SK-N-SH (cell line): Measurements from ENCODE around the gene TAF5. TPM values are rescaled to one million over a fixed set of nuclear protein-coding genes. Genes with fewer than 3 reads are reported as not detected.
"Not testable (repeated sequence)": the region's sequence is repeated elsewhere in the genome, so short reads cannot be mapped to it uniquely, and the experiment has no call there.

Source experiments
- CTCF ChIA-PET: fragments of 300-600, 350-600 bp; formaldehyde crosslinking; extraction: SDS; loops from one replicate; lab custom pipeline; 2021; lab: Yijun Ruan, JAX
- POLR2A ChIA-PET: fragments of 350-600 bp; sonication (Branson Sonifier 250); formaldehyde crosslinking; extraction: SDS; loops from one replicate; lab custom pipeline; 2020; ENCODE audit warnings: antibody characterized with exemption, inconsistent platforms; lab: Yijun Ruan, JAX
- DNase-seq: peaks from one replicate; pipeline ENCODE4 v3.0.0; 2012
- H2AFZ ChIP-seq: fragments of 200-600 bp; sonication (generic); 2 replicates; pipeline ENCODE4 v1.8.1; 2016; ENCODE audit warnings: antibody characterized with exemption, mild to moderate bottlenecking, low read depth
- H3F3A ChIP-seq: fragments of 200-600 bp; sonication (generic); replicated peaks from 2 replicates; pipeline ENCODE3; 2016; ENCODE audit warnings: antibody characterized with exemption, mild to moderate bottlenecking; ENCODE audit not compliant: insufficient read depth
- H3K27ac ChIP-seq, 2 experiments: fragments of 200-500 bp in 1 of 2; fragments of 200-600 bp in 1 of 2; sonication (Bioruptor generic) in 1 of 2; sonication (generic), shearing (Covaris generic) in 1 of 2; 2 replicates each; pipeline versions ENCODE4 v1.5.1 to v1.6.1; 2014 to 2016; ENCODE audit warnings: low read depth in 2 of 2, inconsistent platforms in 1 of 2, low read length in 1 of 2, mild to moderate bottlenecking in 1 of 2, mixed read lengths in 1 of 2
- H3K27me3 ChIP-seq: fragments of 200-600 bp; sonication (generic), shearing (Covaris generic); 2 replicates; pipeline ENCODE4 v1.6.1; 2016; ENCODE audit warnings: mixed run types; ENCODE audit not compliant: insufficient read depth
- H3K36me3 ChIP-seq, 2 experiments: fragments of 200-500 bp in 1 of 2; fragments of 200-600 bp in 1 of 2; sonication (Bioruptor generic) in 1 of 2; sonication (generic) in 1 of 2; replicated peaks in 1 of 2; 2 replicates each; pipeline versions ENCODE3 to v1.5.1; 2014 to 2016; ENCODE audit warnings: low read length in 1 of 2, mild to moderate bottlenecking in 1 of 2; ENCODE audit not compliant: insufficient read depth in 2 of 2, control insufficient read depth in 1 of 2
- H3K4me1 ChIP-seq, 2 experiments: fragments of 200-500 bp in 1 of 2; fragments of 200-600 bp in 1 of 2; sonication (Bioruptor generic) in 1 of 2; sonication (generic), shearing (Covaris generic) in 1 of 2; 2 replicates each; pipeline versions ENCODE4 v1.5.1 to v1.6.1; 2014 to 2016; ENCODE audit warnings: low read depth in 1 of 2, low read length in 1 of 2, mixed run types in 1 of 2; ENCODE audit not compliant: insufficient read depth in 2 of 2, control insufficient read depth in 1 of 2
- H3K4me2 ChIP-seq: fragments of 200-600 bp; sonication (generic), shearing (Covaris generic); 2 replicates; pipeline ENCODE4 v1.6.1; 2017; ENCODE audit warnings: mixed run types
- H3K4me3 ChIP-seq, 2 experiments: fragments of 200-500 bp in 1 of 2; fragments of 200-600 bp in 1 of 2; sonication (Bioruptor generic) in 1 of 2; sonication (generic), shearing (Covaris generic) in 1 of 2; 2 replicates each; pipeline versions ENCODE4 v1.5.1 to v1.8.1; 2014 to 2016; ENCODE audit warnings: low read depth in 2 of 2, inconsistent platforms in 1 of 2, low read length in 1 of 2, mild to moderate bottlenecking in 1 of 2, mixed read lengths in 1 of 2, moderate library complexity in 1 of 2
- H3K79me2 ChIP-seq: fragments of 200-600 bp; sonication (generic); 2 replicates; pipeline ENCODE4 v1.8.1; 2017; ENCODE audit warnings: mild to moderate bottlenecking; ENCODE audit not compliant: insufficient read depth
- H3K9ac ChIP-seq: fragments of 200-600 bp; sonication (generic); 2 replicates; pipeline ENCODE4 v1.6.1; 2017; ENCODE audit warnings: mixed run types
- H3K9me2 ChIP-seq: fragments of 200-600 bp; sonication (generic); 2 replicates; pipeline ENCODE4 v1.6.1; 2017; ENCODE audit warnings: mixed run types
- H3K9me3 ChIP-seq: fragments of 200-600 bp; sonication (generic); 2 replicates; pipeline ENCODE4 v1.6.1; 2017; ENCODE audit warnings: mixed run types, mild to moderate bottlenecking, moderate library complexity
- H4K20me1 ChIP-seq: fragments of 200-600 bp; sonication (generic); 2 replicates; pipeline ENCODE4 v1.6.1; 2017; ENCODE audit warnings: mild to moderate bottlenecking, mixed run types; ENCODE audit not compliant: insufficient read depth
- EZH2phosphoT487 ChIP-seq: fragments of 200-600 bp; sonication (generic); IDR thresholded peaks from 2 replicates; pipeline ENCODE4 v1.6.1; 2017; ENCODE audit warnings: low read depth, mixed run types, mild to moderate bottlenecking, antibody characterized with exemption, moderate library complexity, borderline replicate concordance
- FOSL2 ChIP-seq: IDR thresholded peaks from 2 replicates; pipeline ENCODE4 v1.4.0; 2012; ENCODE audit warnings: low read depth, mild to moderate bottlenecking, moderate library complexity, borderline replicate concordance
- FOXJ3 ChIP-seq: sonication (generic); formaldehyde crosslinking; IDR thresholded peaks from 2 replicates; pipeline ENCODE4 v1.5.1; 2020; ENCODE audit warnings: mild to moderate bottlenecking, missing genetic modification reagents
- FOXM1 ChIP-seq: IDR thresholded peaks from 2 replicates; pipeline ENCODE4 v1.4.0; 2012; ENCODE audit warnings: low read depth, mild to moderate bottlenecking
- GABPA ChIP-seq: IDR thresholded peaks from 2 replicates; pipeline ENCODE4 v1.4.0; 2012; ENCODE audit warnings: low read depth, mild to moderate bottlenecking
- JUND ChIP-seq: IDR thresholded peaks from 2 replicates; pipeline ENCODE4 v1.4.0; 2012
- MAX ChIP-seq: IDR thresholded peaks from 2 replicates; pipeline ENCODE4 v1.4.0; 2012; ENCODE audit warnings: low read depth
- MEF2A ChIP-seq: IDR thresholded peaks from 2 replicates; pipeline ENCODE4 v1.4.0; 2012; ENCODE audit warnings: low read depth, borderline replicate concordance
- MXI1 ChIP-seq: IDR thresholded peaks from 2 replicates; pipeline ENCODE4 v1.6.1; 2012; ENCODE audit warnings: mild to moderate bottlenecking, low read depth, low read length, improper control_type of control experiment
- NFIC ChIP-seq: IDR thresholded peaks from 2 replicates; pipeline ENCODE4 v1.4.0; 2012; ENCODE audit warnings: borderline replicate concordance
- POLR2AphosphoS5 ChIP-seq: IDR thresholded peaks from 2 replicates; pipeline ENCODE4 v1.6.1; 2012; ENCODE audit warnings: low read depth, low read length
- RAD21 ChIP-seq: IDR thresholded peaks from 2 replicates; pipeline ENCODE4 v1.6.1; 2012; ENCODE audit warnings: mild to moderate bottlenecking, low read length
- RXRA ChIP-seq: IDR thresholded peaks from 2 replicates; pipeline ENCODE4 v1.4.0; 2012; ENCODE audit warnings: low read depth, mild to moderate bottlenecking, borderline replicate concordance
- SIN3A ChIP-seq: IDR thresholded peaks from 2 replicates; pipeline ENCODE4 v1.6.1; 2012; ENCODE audit warnings: low read depth, mild to moderate bottlenecking, low read length, moderate library complexity, borderline replicate concordance
- SMC3 ChIP-seq: IDR thresholded peaks from 2 replicates; pipeline ENCODE4 v1.6.1; 2012; ENCODE audit warnings: low read depth, low read length, improper control_type of control experiment
- YY1 ChIP-seq: IDR thresholded peaks from 2 replicates; pipeline ENCODE4 v1.4.0; 2012; ENCODE audit warnings: low read depth, mild to moderate bottlenecking
- WGBS: methylation state at CpG from one replicate; pipeline ENCODE4 v1.1.6; 2017; ENCODE audit warnings: low lambda C conversion rate; 5-methylcytosine and 5-hydroxymethylcytosine counted together
- polyA plus RNA-seq, 3 experiments: library from polyadenylated mRNA; depleted of rRNA; stranded (reverse); fragments of >200 nt; gene quantifications; 2 replicates each; pipeline ENCODE4 v1.2.3, GENCODE V29; 2012
- TF ChIP-seq, protein P1 (sequence below): fragments of 200-600 bp; sonication (generic); IDR thresholded peaks from 2 replicates; pipeline ENCODE4 v1.6.1; 2017; ENCODE audit warnings: antibody characterized with exemption, mild to moderate bottlenecking, moderate library complexity
- TF ChIP-seq, protein P2 (sequence below): fragments of 150-350 bp; IDR thresholded peaks from 2 replicates; pipeline ENCODE4 v1.6.1; 2017; ENCODE audit warnings: antibody characterized with exemption, low read length, low read depth, borderline replicate concordance
- TF ChIP-seq, protein P3 (sequence below): IDR thresholded peaks from 2 replicates; pipeline ENCODE4 v1.4.0; 2012; ENCODE audit warnings: low read depth, borderline replicate concordance

TAF5 gene
- polyA plus RNA-seq, 1 of the 3 experiments (the other 2 are of a cell fraction): 1.3 TPM

DNA sequence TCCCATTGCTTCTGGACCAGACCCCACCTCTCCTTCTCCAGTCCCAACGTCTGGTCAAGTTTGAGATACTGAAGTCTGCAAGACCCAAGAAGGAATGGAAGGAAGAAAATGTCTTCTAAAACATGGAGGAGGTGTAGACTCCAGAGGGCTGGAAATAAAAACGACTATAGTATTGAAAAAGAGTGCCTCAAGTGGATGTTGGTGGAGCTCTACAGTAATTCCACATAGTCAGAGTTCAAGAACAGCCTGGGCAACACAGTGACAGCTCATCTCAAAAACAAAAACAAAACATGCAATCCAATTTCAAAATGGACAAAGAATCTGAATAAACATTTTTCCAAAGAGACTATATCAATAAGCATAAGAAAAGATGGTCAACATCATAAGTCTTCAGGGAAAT is 14.5 kb upstream of the TAF5 start:
- H3K9me3 ChIP-seq: no peaks in the 10 kb centered on the region
- no peaks in the 10 kb centered on the region for H3K9me2 ChIP-seq
- no peak for TF ChIP-seq YY1
- no peak for TF ChIP-seq FOSL2
- TF ChIP-seq FOXJ3 (CRISPR knock-in tag): no peak
- TF ChIP-seq, protein P1, sequence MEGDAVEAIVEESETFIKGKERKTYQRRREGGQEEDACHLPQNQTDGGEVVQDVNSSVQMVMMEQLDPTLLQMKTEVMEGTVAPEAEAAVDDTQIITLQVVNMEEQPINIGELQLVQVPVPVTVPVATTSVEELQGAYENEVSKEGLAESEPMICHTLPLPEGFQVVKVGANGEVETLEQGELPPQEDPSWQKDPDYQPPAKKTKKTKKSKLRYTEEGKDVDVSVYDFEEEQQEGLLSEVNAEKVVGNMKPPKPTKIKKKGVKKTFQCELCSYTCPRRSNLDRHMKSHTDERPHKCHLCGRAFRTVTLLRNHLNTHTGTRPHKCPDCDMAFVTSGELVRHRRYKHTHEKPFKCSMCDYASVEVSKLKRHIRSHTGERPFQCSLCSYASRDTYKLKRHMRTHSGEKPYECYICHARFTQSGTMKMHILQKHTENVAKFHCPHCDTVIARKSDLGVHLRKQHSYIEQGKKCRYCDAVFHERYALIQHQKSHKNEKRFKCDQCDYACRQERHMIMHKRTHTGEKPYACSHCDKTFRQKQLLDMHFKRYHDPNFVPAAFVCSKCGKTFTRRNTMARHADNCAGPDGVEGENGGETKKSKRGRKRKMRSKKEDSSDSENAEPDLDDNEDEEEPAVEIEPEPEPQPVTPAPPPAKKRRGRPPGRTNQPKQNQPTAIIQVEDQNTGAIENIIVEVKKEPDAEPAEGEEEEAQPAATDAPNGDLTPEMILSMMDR: no peak; the same call in 1 of the 2 replicates
- TF ChIP-seq SMC3: no peak
- no peak for TF ChIP-seq MXI1
- no peak for TF ChIP-seq RXRA
- no peak for TF ChIP-seq JUND
- TF ChIP-seq, protein P2, sequence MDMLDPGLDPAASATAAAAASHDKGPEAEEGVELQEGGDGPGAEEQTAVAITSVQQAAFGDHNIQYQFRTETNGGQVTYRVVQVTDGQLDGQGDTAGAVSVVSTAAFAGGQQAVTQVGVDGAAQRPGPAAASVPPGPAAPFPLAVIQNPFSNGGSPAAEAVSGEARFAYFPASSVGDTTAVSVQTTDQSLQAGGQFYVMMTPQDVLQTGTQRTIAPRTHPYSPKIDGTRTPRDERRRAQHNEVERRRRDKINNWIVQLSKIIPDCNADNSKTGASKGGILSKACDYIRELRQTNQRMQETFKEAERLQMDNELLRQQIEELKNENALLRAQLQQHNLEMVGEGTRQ: no peak
- no peak for TF ChIP-seq GABPA
- no peak for TF ChIP-seq SIN3A
- no peak for TF ChIP-seq MAX
- TF ChIP-seq EZH2phosphoT487: no peak
- TF ChIP-seq FOXM1: no peak
- no peak for TF ChIP-seq MEF2A
- TF ChIP-seq NFIC: no peak
- TF ChIP-seq, protein P3, sequence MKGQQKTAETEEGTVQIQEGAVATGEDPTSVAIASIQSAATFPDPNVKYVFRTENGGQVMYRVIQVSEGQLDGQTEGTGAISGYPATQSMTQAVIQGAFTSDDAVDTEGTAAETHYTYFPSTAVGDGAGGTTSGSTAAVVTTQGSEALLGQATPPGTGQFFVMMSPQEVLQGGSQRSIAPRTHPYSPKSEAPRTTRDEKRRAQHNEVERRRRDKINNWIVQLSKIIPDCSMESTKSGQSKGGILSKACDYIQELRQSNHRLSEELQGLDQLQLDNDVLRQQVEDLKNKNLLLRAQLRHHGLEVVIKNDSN: no peak
- no peak for TF ChIP-seq POLR2AphosphoS5
- TF ChIP-seq RAD21: no peak
- TF ChIP-seq, all 33 proteins: peak for 0
- Histone ChIP-seq H3K4me1 (no peaks in the 10 kb centered on the region; a peak in 1 of 4 replicates), H3K36me3 (peaks cover 0 to 8% of the 10 kb centered on the region in 2 experiments), H3K4me2 (no peak overlapping the region), H3K79me2 (peaks cover 26% of the 10 kb centered on the region), H3K4me3 (no peak overlapping the region), H4K20me1 (no peaks in the 10 kb centered on the region), H2AFZ (no peak overlapping the region), H3K9ac (no peak overlapping the region), H3K27ac (no peak overlapping the region), H3F3A (peaks cover 11% of the 10 kb centered on the region), H3K27me3 (no peaks in the 10 kb centered on the region)
- ChIA-PET POLR2A (no interaction called here), CTCF (interaction anchor here (1.3 kb wide), 2 partner anchors 14 to 19 kb away, joined by 3 read pairs; no protein-coding TSS in a partner anchor)
- DNase-seq: no peak
- WGBS: 43% methylated on average over 2 of the region's 2 CpGs

- H3K4me3 ChIP-seq, H3K9ac ChIP-seq, CTCF ChIA-PET, H3K9me3 ChIP-seq, H3K36me3 ChIP-seq, H3K4me1 ChIP-seq, H3K27me3 ChIP-seq, H3K4me2 ChIP-seq, H3K9me2 ChIP-seq, DNase-seq, POLR2A ChIA-PET, H4K20me1 ChIP-seq, H2AFZ ChIP-seq, H3K27ac ChIP-seq: not testable (repeated sequence)
- WGBS: 94% methylated on average over 4 of the region's 4 CpGs
- Histone ChIP-seq H3F3A (peaks cover 11% of the 10 kb centered on the region), H3K79me2 (peaks cover 13% of the 10 kb centered on the region)
Observed at GRCh38 chr10:103354567-103354966, 13.2 kb upstream of the TAF5 start.
